ENCODE measurements around the gene RNF113A. TPM values are rescaled to one million over a fixed set of nuclear protein-coding genes. Genes with fewer than 3 reads are reported as not detected.
A peak's percentile ranks its signal among the peaks of the same experiment; 100 is the strongest.
"Not testable (repeated sequence)": the region's sequence is repeated elsewhere in the genome, so short reads cannot be mapped to it uniquely, and the experiment has no call there.

RNF113A gene
- total RNA-seq, 1 experiment from 2014 or later, result 23.2 TPM

GRCh38 chrX:119833905-119834304 is 37.6 kb downstream of the RNF113A start:
- Histone ChIP-seq H3K27me3 (ENCODE audit: insufficient read depth, low read depth) (no peaks in the 10 kb centered on the region), H4K20me1 (ENCODE audit: insufficient read depth) (no peaks in the 10 kb centered on the region; the same call in 1 of the 2 replicates), H3K79me2 (ENCODE audit: low read depth) (no peaks in the 10 kb centered on the region), H2AFZ (no peak overlapping the region), H3K4me2 (no peak overlapping the region), H3K9me2 (ENCODE audit: insufficient read depth) (no peaks in the 10 kb centered on the region), H3K9me3 (ENCODE audit: insufficient read depth, low read depth) (no peaks in the 10 kb centered on the region), H3F3A (ENCODE audit: insufficient read depth, low read depth) (no peaks in the 10 kb centered on the region), H3K4me3 (no peak overlapping the region), H3K4me1 (replicated peaks; ENCODE audit: insufficient read depth) (no peaks in the 10 kb centered on the region), H3K27ac (no peak overlapping the region), H3K36me3 (ENCODE audit: low read depth) (peaks cover 42% of the 10 kb centered on the region)
- ChIA-PET CTCF (no interaction called here), POLR2A (ENCODE audit: unreplicated experiment) (interaction anchor here (0.7 kb wide), 1 partner anchor 9 kb away, joined by 4 read pairs; no protein-coding TSS in a partner anchor)
- TF ChIP-seq EZH2 (IDR thresholded peaks at IDR 0.05; ENCODE audit: low read depth) (no peak), CTCF (conservative IDR thresholded peaks at IDR 0.05) (no peak)
- no TSS peak for BruUV-seq (replicated peaks)
- intact Hi-C loops (cut with micrococcal nuclease; ENCODE audit: unreplicated experiment), result no loop called here
- DNase-seq, result no peak

- intact Hi-C loops (cut with micrococcal nuclease; ENCODE audit: unreplicated experiment), result no loop called here
- H3K4me3 ChIP-seq, result no peak overlapping the region
- H4K20me1 ChIP-seq (ENCODE audit: insufficient read depth), result no peaks in the 10 kb centered on the region
- TF ChIP-seq EZH2 (IDR thresholded peaks at IDR 0.05; ENCODE audit: low read depth) (no peak), CTCF (conservative IDR thresholded peaks at IDR 0.05) (no peak)
- no peak overlapping the region for H3K27ac ChIP-seq
- no peaks in the 10 kb centered on the region for H3K27me3 ChIP-seq (ENCODE audit: insufficient read depth, low read depth)
- CTCF ChIA-PET, result no interaction called here
- H3K79me2 ChIP-seq (ENCODE audit: low read depth), result no peaks in the 10 kb centered on the region
- no peak for DNase-seq
- peaks cover 12% of the 10 kb centered on the region for H3F3A ChIP-seq (ENCODE audit: insufficient read depth, low read depth)
- POLR2A ChIA-PET (ENCODE audit: unreplicated experiment), result interaction anchor here (0.6 kb wide), 2 partner anchors 37 to 353 kb away, joined by 4 to 5 read pairs; partner anchors contain the start of gene RPL39
- peaks cover 13% of the 10 kb centered on the region; the same call in 1 of the 2 replicates for H3K36me3 ChIP-seq (ENCODE audit: low read depth)
- no peaks in the 10 kb centered on the region for H3K9me2 ChIP-seq (ENCODE audit: insufficient read depth)
- no peaks in the 10 kb centered on the region for H3K9me3 ChIP-seq (ENCODE audit: insufficient read depth, low read depth)
- no TSS peak for BruUV-seq (replicated peaks)
- H3K4me2 ChIP-seq, result no peak overlapping the region
- peaks cover 8% of the 10 kb centered on the region for H3K4me1 ChIP-seq (replicated peaks; ENCODE audit: insufficient read depth)
- H2AFZ ChIP-seq, result no peak overlapping the region
Observed at GRCh38 chrX:119828446-119828845, 43.1 kb downstream of the RNF113A start.

- intact Hi-C loops (cut with micrococcal nuclease; ENCODE audit: unreplicated experiment), result no loop called here
- BruUV-seq (replicated peaks), result no TSS peak
- POLR2A ChIA-PET (ENCODE audit: unreplicated experiment), result no interaction called here
Observed at GRCh38 chrX:119826399-119826959, 45.1 kb downstream of the RNF113A start.

GRCh38 chrX:119824221-119824620 is 47.3 kb downstream of the RNF113A start:
- H4K20me1 ChIP-seq (ENCODE audit: insufficient read depth); H2AFZ ChIP-seq; BruUV-seq (replicated peaks); H3K27ac ChIP-seq; H3K4me2 ChIP-seq; H3K79me2 ChIP-seq (ENCODE audit: low read depth); DNase-seq; H3K9me2 ChIP-seq (ENCODE audit: insufficient read depth); H3K4me1 ChIP-seq (replicated peaks; ENCODE audit: insufficient read depth); intact Hi-C loops (cut with micrococcal nuclease; ENCODE audit: unreplicated experiment); H3K4me3 ChIP-seq; H3K36me3 ChIP-seq (ENCODE audit: low read depth); POLR2A ChIA-PET (ENCODE audit: unreplicated experiment); H3K27me3 ChIP-seq (ENCODE audit: insufficient read depth, low read depth); H3K9me3 ChIP-seq (ENCODE audit: insufficient read depth, low read depth): not testable (repeated sequence)
- CTCF ChIA-PET, result interaction anchor here (0.6 kb wide), 1 partner anchor 219 kb away, joined by 3 read pairs; no protein-coding TSS in a partner anchor
- peaks cover 12% of the 10 kb centered on the region for H3F3A ChIP-seq (ENCODE audit: insufficient read depth, low read depth)

More at GRCh38 chrX:119826399-119826959, 45.1 kb downstream of the RNF113A start:
- Histone ChIP-seq H3K9me2 (ENCODE audit: insufficient read depth) (no peaks in the 10 kb centered on the region), H3K79me2 (ENCODE audit: low read depth) (no peaks in the 10 kb centered on the region), H3K27me3 (ENCODE audit: insufficient read depth, low read depth) (no peaks in the 10 kb centered on the region), H4K20me1 (ENCODE audit: insufficient read depth) (no peaks in the 10 kb centered on the region), H3K9me3 (ENCODE audit: insufficient read depth, low read depth) (no peaks in the 10 kb centered on the region), H3F3A (ENCODE audit: insufficient read depth, low read depth) (peaks cover 12% of the 10 kb centered on the region), H3K4me3 (no peak overlapping the region), H3K4me1 (replicated peaks; ENCODE audit: insufficient read depth) (peaks cover 8% of the 10 kb centered on the region), H2AFZ (no peak overlapping the region), H3K27ac (no peak overlapping the region), H3K36me3 (ENCODE audit: low read depth) (no peaks in the 10 kb centered on the region), H3K4me2 (no peak overlapping the region)
- peak in 1 of 2 experiments; percentile 46 for DNase-seq
- TF ChIP-seq CTCF (conservative IDR thresholded peaks at IDR 0.05) (no peak), EZH2 (IDR thresholded peaks at IDR 0.05; ENCODE audit: low read depth) (no peak)
- CTCF ChIA-PET, result interaction anchor here (0.6 kb wide), 1 partner anchor 25 kb away, joined by 5 read pairs; no protein-coding TSS in a partner anchor

GRCh38 chrX:119821703-119822102 is 49.8 kb downstream of the RNF113A start:
- H3K36me3 ChIP-seq (ENCODE audit: low read depth); H3K79me2 ChIP-seq (ENCODE audit: low read depth); H3K9me2 ChIP-seq (ENCODE audit: insufficient read depth); H3K27me3 ChIP-seq (ENCODE audit: insufficient read depth, low read depth); H2AFZ ChIP-seq; H3K4me2 ChIP-seq; BruUV-seq (replicated peaks); H4K20me1 ChIP-seq (ENCODE audit: insufficient read depth); H3F3A ChIP-seq (ENCODE audit: insufficient read depth, low read depth); H3K9me3 ChIP-seq (ENCODE audit: insufficient read depth, low read depth); H3K27ac ChIP-seq; intact Hi-C loops (cut with micrococcal nuclease; ENCODE audit: unreplicated experiment); H3K4me3 ChIP-seq; H3K4me1 ChIP-seq (replicated peaks; ENCODE audit: insufficient read depth): not testable (repeated sequence)
- ChIA-PET CTCF (interaction anchor here (0.6 kb wide), 1 partner anchor 755 kb away, joined by 9 read pairs; no protein-coding TSS in a partner anchor), POLR2A (ENCODE audit: unreplicated experiment) (interaction anchor here (0.8 kb wide), 1 partner anchor 219 kb away, joined by 5 read pairs; no protein-coding TSS in a partner anchor)
- DNase-seq, result peak in 1 of 2 experiments; percentile 42

Measured in PC-9 (cell line).